B cell (primary cell): ENCODE data around the gene KIAA0408.

Experiments
- CTCF ChIP-seq: fragments of 200-600 bp; IDR thresholded peaks from one replicate; pipeline ENCODE4 v1.8.0; 2022; ENCODE audit warnings: antibody characterized with exemption, mild to moderate bottlenecking
- EZH2 ChIP-seq: IDR thresholded peaks from 2 replicates; pipeline ENCODE4 v1.6.1; 2012; ENCODE audit warnings: borderline replicate concordance, low read depth, mild to moderate bottlenecking, moderate library complexity, low read length; ENCODE audit not compliant: insufficient read depth, poor library complexity, severe bottlenecking

GRCh38 chr6:127441881-127442280, 17.3 kb downstream of the KIAA0408 start:
- TF ChIP-seq CTCF (no peak), EZH2 (no peak)
